Tibial nerve (tissue), 4 donors: ENCODE measurements around the gene CADPS2. TPM values are rescaled to one million over a fixed set of nuclear protein-coding genes. Genes with fewer than 3 reads are reported as not detected.
"Not testable (repeated sequence)": the region's sequence is repeated elsewhere in the genome, so short reads cannot be mapped to it uniquely, and the experiment has no call there.

Experiments
- DNase-seq, 2 donors: peaks; one replicate each; pipeline ENCODE4 v3.0.0-alpha.2; 2019; ENCODE audit warnings: low spot score in 2 of 2
- H3K27ac ChIP-seq, 4 donors: fragments of 200-600 bp; sonication (generic) in 3 of 4; one replicate each; pipeline ENCODE4 v1.5.1; 2017 to 2019; ENCODE audit warnings: mild to moderate bottlenecking in 1 of 4
- H3K27me3 ChIP-seq, 2 donors: fragments of 200-600 bp; sonication (generic) in 1 of 2; one replicate each; pipeline versions ENCODE4 v1.5.1 to v1.6.0; 2017 to 2019
- H3K36me3 ChIP-seq, 3 donors: fragments of 200-600 bp; sonication (generic); one replicate each; pipeline ENCODE4 v1.5.1; 2018 to 2019
- H3K4me1 ChIP-seq, 4 donors: fragments of 200-600 bp; sonication (generic) in 3 of 4; one replicate each; pipeline ENCODE4 v1.5.1; 2017 to 2019
- H3K4me3 ChIP-seq, 4 donors: fragments of 200-600 bp; sonication (generic) in 3 of 4; one replicate each; pipeline ENCODE4 v1.5.1; 2017 to 2019; ENCODE audit warnings: mild to moderate bottlenecking in 1 of 4, moderate library complexity in 1 of 4
- H3K9me3 ChIP-seq, 4 donors: fragments of 200-600 bp; sonication (generic) in 3 of 4; one replicate each; pipeline ENCODE4 v1.5.1; 2017 to 2019
- EP300 ChIP-seq, 2 donors: sonication (generic); formaldehyde crosslinking; IDR thresholded peaks; one replicate each; pipeline ENCODE4 v1.6.1; 2017; ENCODE audit warnings: antibody characterized with exemption in 2 of 2, mild to moderate bottlenecking in 1 of 2
- POLR2A ChIP-seq, 2 donors: fragments of 450-650 bp; IDR thresholded peaks; one replicate each; pipeline ENCODE4 v1.6.1; 2017; ENCODE audit warnings: antibody characterized with exemption in 2 of 2, mild to moderate bottlenecking in 2 of 2, moderate library complexity in 2 of 2
- WGBS, 2 donors: methylation state at CpG; one replicate each; pipeline ENCODE4 v1.1.5; 2018; 5-methylcytosine and 5-hydroxymethylcytosine counted together
- total RNA-seq, 4 donors: library from RNA; depleted of rRNA; stranded (reverse); fragments of >200 nt; gene quantifications; one replicate each; pipeline ENCODE4 v1.1.0, GENCODE V29; 2016
- TF ChIP-seq, protein P1 (sequence below), 5 experiments: fragments of 200-600 bp in 3 of 5; fragments of 450-650 bp in 2 of 5; sonication (generic) in 3 of 5; IDR thresholded peaks; one replicate each; pipeline ENCODE4 v1.5.1; 2016 to 2019; ENCODE audit warnings: antibody characterized with exemption in 5 of 5, mild to moderate bottlenecking in 3 of 5, moderate library complexity in 2 of 5

CADPS2 gene
- total RNA-seq, 4 donors from 2014 or later, result 20.3 to 44.4 (median 27.1) TPM

DNA sequence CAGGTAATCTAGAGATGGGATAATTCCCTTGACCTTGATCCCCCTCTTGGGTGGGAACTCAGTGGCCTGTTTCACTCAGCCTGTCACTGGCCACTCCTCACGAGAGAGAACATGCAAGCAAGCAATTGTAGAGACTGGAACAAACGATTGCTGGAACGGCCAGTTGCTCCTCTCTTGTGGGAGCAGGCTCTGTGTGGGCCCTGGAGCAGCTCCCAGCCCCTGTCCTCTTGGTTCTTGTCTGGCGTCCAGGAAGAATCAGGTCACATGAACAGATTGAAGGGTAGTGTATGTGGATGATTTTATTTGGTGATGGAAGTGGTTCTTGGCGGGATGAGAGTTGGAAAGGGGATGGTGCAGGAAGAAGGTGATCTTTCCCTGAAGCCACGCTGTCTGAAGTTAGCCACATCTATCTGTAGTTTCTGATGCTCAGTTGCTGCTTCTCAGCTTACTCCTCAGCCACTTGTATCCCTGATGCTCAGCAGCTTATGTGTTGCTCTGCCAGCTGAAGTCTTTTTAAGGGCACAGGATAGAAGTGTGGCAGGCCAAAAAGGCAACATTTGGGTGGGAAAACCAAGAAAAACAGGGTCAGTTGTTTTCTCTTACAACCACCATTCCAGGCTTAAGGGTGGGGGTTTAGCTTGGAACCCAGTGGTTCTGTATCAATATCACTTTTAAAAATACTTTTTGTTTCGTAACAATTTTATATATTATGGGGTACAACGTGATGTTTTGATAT is 203.3 kb downstream of the CADPS2 start:
- no peaks in the 10 kb centered on the region for H3K27me3 ChIP-seq
- no peak for DNase-seq
- no peak overlapping the region for H3K27ac ChIP-seq
- WGBS, 2 donors, result 84 to 85% methylated on average over 8 of the region's 8 CpGs
- no peak overlapping the region for H3K4me3 ChIP-seq
- TF ChIP-seq, protein P1, sequence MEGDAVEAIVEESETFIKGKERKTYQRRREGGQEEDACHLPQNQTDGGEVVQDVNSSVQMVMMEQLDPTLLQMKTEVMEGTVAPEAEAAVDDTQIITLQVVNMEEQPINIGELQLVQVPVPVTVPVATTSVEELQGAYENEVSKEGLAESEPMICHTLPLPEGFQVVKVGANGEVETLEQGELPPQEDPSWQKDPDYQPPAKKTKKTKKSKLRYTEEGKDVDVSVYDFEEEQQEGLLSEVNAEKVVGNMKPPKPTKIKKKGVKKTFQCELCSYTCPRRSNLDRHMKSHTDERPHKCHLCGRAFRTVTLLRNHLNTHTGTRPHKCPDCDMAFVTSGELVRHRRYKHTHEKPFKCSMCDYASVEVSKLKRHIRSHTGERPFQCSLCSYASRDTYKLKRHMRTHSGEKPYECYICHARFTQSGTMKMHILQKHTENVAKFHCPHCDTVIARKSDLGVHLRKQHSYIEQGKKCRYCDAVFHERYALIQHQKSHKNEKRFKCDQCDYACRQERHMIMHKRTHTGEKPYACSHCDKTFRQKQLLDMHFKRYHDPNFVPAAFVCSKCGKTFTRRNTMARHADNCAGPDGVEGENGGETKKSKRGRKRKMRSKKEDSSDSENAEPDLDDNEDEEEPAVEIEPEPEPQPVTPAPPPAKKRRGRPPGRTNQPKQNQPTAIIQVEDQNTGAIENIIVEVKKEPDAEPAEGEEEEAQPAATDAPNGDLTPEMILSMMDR (IDR thresholded peaks at IDR 0.05), result no peak
- no peak for TF ChIP-seq POLR2A (IDR thresholded peaks at IDR 0.05)
- TF ChIP-seq EP300 (IDR thresholded peaks at IDR 0.05), result no peak
- H3K4me1 ChIP-seq, result no peaks in the 10 kb centered on the region
- no peaks in the 10 kb centered on the region for H3K36me3 ChIP-seq
- H3K9me3 ChIP-seq, result no peaks in the 10 kb centered on the region

DNA sequence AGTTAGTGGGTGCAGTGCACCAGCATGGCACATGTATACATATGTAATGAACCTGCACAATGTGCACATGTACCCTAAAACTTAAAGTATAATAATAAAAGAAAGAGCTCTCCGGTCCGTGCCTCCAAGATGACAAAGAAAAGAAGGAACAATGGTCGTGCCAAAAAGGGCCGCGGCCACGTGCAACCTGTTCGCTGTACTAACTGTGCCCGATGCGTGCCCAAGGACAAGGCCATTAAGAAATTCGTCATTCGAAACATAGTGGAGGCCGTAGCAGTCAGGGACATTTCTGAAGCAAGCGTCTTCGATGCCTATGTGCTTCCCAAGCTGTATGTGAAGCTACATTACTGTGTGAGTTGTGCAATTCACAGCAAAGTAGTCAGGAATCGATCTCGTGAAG is 205.1 kb downstream of the CADPS2 start:
- not testable (repeated sequence) for H3K36me3 ChIP-seq, DNase-seq, H3K27me3 ChIP-seq, H3K4me1 ChIP-seq, H3K4me3 ChIP-seq, H3K9me3 ChIP-seq, H3K27ac ChIP-seq
- 96 to 97% methylated on average over 16 of the region's 16 CpGs for WGBS, 2 donors

GRCh38 chr7:122679813-122680212 is 206.4 kb downstream of the CADPS2 start:
- no peak overlapping the region for H3K27ac ChIP-seq
- no peaks in the 10 kb centered on the region for H3K4me1 ChIP-seq
- no peaks in the 10 kb centered on the region for H3K36me3 ChIP-seq
- 53 to 69% methylated on average over 1 of the region's 1 CpG for WGBS, 2 donors
- H3K4me3 ChIP-seq, result no peak overlapping the region
- no peaks in the 10 kb centered on the region for H3K9me3 ChIP-seq
- H3K27me3 ChIP-seq, result no peaks in the 10 kb centered on the region
- DNase-seq, result no peak
- TF ChIP-seq POLR2A (IDR thresholded peaks at IDR 0.05), result no peak
- TF ChIP-seq, protein P1 (IDR thresholded peaks at IDR 0.05), result no peak

GRCh38 chr7:122679269-122679709 is 207.0 kb downstream of the CADPS2 start:
- not testable (repeated sequence) for H3K4me3 ChIP-seq, DNase-seq, H3K9me3 ChIP-seq, H3K36me3 ChIP-seq, H3K27me3 ChIP-seq, H3K4me1 ChIP-seq, H3K27ac ChIP-seq
- WGBS, 2 donors, result 53 to 56% methylated on average over 9 of the region's 9 CpGs

DNA sequence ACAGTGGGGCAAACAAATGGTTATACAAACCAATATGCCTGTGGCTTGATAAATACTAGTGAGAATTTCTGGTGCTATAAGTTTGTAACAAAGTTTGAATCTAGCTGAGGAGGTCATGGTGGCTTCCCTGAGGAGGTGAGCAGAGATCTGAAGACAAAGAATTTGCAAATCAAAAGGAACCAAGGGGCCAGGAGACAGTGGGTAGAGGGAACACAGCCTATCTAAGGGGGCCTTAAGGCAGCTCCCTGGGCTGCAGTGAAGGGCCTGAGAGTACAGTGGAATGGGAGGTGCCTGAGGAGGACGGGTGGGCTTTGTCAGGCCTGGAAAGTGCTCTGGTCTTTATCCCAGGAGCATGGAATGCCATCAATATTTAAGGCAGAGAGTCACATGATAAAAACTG is 209.1 kb downstream of the CADPS2 start:
- DNase-seq, result no peak
- Histone ChIP-seq H3K9me3 (no peaks in the 10 kb centered on the region), H3K4me3 (no peak overlapping the region), H3K27me3 (no peaks in the 10 kb centered on the region), H3K27ac (no peak overlapping the region), H3K36me3 (no peaks in the 10 kb centered on the region), H3K4me1 (no peaks in the 10 kb centered on the region)
- TF ChIP-seq, protein P1 (IDR thresholded peaks at IDR 0.05), result no peak
- no peak for TF ChIP-seq POLR2A (IDR thresholded peaks at IDR 0.05)
- no peak for TF ChIP-seq EP300 (IDR thresholded peaks at IDR 0.05)
- WGBS, 2 donors, result 52 to 70% methylated on average over 1 of the region's 1 CpG

DNA sequence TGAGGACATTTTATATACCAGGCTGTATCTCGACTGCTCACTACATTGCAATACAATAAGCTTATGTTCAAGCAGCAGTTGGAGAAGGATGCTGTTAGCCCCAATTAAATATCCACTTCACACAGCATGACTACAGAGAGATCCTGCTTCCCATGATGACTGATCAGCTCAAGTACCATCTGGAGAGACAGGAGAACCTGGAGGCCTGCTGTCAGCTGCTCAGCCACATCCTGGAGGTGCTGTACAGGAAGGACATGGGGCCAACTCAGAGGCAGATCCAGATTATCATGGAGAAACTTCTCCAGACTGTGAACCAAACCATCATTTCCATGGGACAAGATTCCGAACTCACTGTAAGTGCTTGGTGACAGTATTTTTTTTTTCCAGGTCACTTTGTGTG is 209.8 kb downstream of the CADPS2 start:
- H3K36me3 ChIP-seq, result no peaks in the 10 kb centered on the region
- no peaks in the 10 kb centered on the region for H3K27me3 ChIP-seq
- H3K4me1 ChIP-seq, result no peaks in the 10 kb centered on the region
- TF ChIP-seq, protein P1 (IDR thresholded peaks at IDR 0.05), result no peak
- WGBS, 2 donors, result 67 to 70% methylated on average over 2 of the region's 2 CpGs
- no peak for DNase-seq
- no peaks in the 10 kb centered on the region for H3K9me3 ChIP-seq
- no peak overlapping the region for H3K27ac ChIP-seq
- H3K4me3 ChIP-seq, result no peak overlapping the region
